HG02610 (cell line): Measurements from ENCODE around the gene KRT26.
A peak's percentile ranks its signal among the peaks of the same experiment; 100 is the strongest.
"Not testable (repeated sequence)": the region's sequence is repeated elsewhere in the genome, so short reads cannot be mapped to it uniquely, and the experiment has no call there.

Experiments used
- ATAC-seq: cut with Tn5 transposase; IDR thresholded peaks from one replicate; pipeline ENCODE4 v1.9.1; 2021; ENCODE audit warnings: mild to moderate bottlenecking, moderate library complexity; ENCODE audit not compliant: unreplicated experiment

KRT26 gene

GRCh38 chr17:40772101-40772500 lies at the start of gene KRT26:
KRT26 (minus strand) TSS chr17:40772201; CDS start chr17:40772113, 88 bp downstream.
- no peak for ATAC-seq

- ATAC-seq, result no peak
These were observed 49.5 kb upstream of the KRT26 start for GRCh38 chr17:40821536-40821935.

GRCh38 chr17:40820228-40820838 lies 48.3 kb upstream of the KRT26 start:
- no peak for ATAC-seq

GRCh38 chr17:40819528-40820125 lies 47.6 kb upstream of the KRT26 start:
- ATAC-seq, result no peak

GRCh38 chr17:40818733-40819527 lies 46.9 kb upstream of the KRT26 start:
- ATAC-seq, result peak; percentile 79

- no peak for ATAC-seq
These were observed 46.3 kb upstream of the KRT26 start for GRCh38 chr17:40818343-40818732.

GRCh38 chr17:40817103-40817682 lies 45.2 kb upstream of the KRT26 start:
- ATAC-seq, result no peak

- ATAC-seq, result no peak
These were observed 44.6 kb upstream of the KRT26 start for GRCh38 chr17:40816569-40816968.

- no peak for ATAC-seq
These were observed 43.4 kb upstream of the KRT26 start for GRCh38 chr17:40815381-40815780.

GRCh38 chr17:40814657-40815056 lies 42.7 kb upstream of the KRT26 start:
- ATAC-seq, result not testable (repeated sequence)

GRCh38 chr17:40813804-40814203 lies 41.8 kb upstream of the KRT26 start:
- no peak for ATAC-seq

GRCh38 chr17:40812639-40813038 lies 40.6 kb upstream of the KRT26 start:
- no peak for ATAC-seq

GRCh38 chr17:40810494-40810893 lies 38.5 kb upstream of the KRT26 start:
- ATAC-seq, result no peak

GRCh38 chr17:40809721-40810421 lies 37.9 kb upstream of the KRT26 start:
- no peak for ATAC-seq

- no peak for ATAC-seq
These were observed 34.1 kb upstream of the KRT26 start for GRCh38 chr17:40806131-40806530.

GRCh38 chr17:40803617-40804082 lies 31.6 kb upstream of the KRT26 start:
- ATAC-seq, result no peak

GRCh38 chr17:40801157-40801556 lies 29.2 kb upstream of the KRT26 start:
- ATAC-seq, result no peak

- no peak for ATAC-seq
These were observed 28.4 kb upstream of the KRT26 start for GRCh38 chr17:40800381-40800780.

GRCh38 chr17:40799859-40800258 lies 27.9 kb upstream of the KRT26 start, which contains the start of gene KRT28:
KRT28 (minus strand) TSS chr17:40799959; CDS start chr17:40799893, 66 bp downstream.
- ATAC-seq, result no peak

- no peak for ATAC-seq
These were observed 24.8 kb upstream of the KRT26 start for GRCh38 chr17:40796846-40797245.
